MM.1S (cell line): ENCODE measurements around the gene CRTC2.

Experiments
- EZH2 ChIP-seq: fragments of 300-600 bp; sonication (generic); optimal IDR thresholded peaks from 2 replicates; pipeline ENCODE3; 2017; ENCODE audit warnings: low read depth, mild to moderate bottlenecking, antibody characterized with exemption, low read length, mixed read lengths
- EZH2phosphoT487 ChIP-seq: fragments of 300-600 bp; sonication (generic); IDR thresholded peaks from 2 replicates; pipeline ENCODE4 v1.6.1; 2018; ENCODE audit warnings: antibody characterized with exemption, low read length
- TF ChIP-seq, protein P1 (sequence below): fragments of 300-600 bp; sonication (generic); IDR thresholded peaks from 2 replicates; pipeline ENCODE4 v1.5.1; 2016; ENCODE audit warnings: antibody characterized with exemption, low read length, mixed read lengths

- TF ChIP-seq, protein P1, sequence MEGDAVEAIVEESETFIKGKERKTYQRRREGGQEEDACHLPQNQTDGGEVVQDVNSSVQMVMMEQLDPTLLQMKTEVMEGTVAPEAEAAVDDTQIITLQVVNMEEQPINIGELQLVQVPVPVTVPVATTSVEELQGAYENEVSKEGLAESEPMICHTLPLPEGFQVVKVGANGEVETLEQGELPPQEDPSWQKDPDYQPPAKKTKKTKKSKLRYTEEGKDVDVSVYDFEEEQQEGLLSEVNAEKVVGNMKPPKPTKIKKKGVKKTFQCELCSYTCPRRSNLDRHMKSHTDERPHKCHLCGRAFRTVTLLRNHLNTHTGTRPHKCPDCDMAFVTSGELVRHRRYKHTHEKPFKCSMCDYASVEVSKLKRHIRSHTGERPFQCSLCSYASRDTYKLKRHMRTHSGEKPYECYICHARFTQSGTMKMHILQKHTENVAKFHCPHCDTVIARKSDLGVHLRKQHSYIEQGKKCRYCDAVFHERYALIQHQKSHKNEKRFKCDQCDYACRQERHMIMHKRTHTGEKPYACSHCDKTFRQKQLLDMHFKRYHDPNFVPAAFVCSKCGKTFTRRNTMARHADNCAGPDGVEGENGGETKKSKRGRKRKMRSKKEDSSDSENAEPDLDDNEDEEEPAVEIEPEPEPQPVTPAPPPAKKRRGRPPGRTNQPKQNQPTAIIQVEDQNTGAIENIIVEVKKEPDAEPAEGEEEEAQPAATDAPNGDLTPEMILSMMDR: peak; percentile 39
- no peak for TF ChIP-seq EZH2phosphoT487
- no peak for TF ChIP-seq EZH2
Measured at GRCh38 chr1:153922076-153922971, 36.1 kb downstream of the CRTC2 start.
